HPDE6-E6E7 (cell line): ENCODE data around the gene LYZL1.
"Not testable (repeated sequence)": the region's sequence is repeated elsewhere in the genome, so short reads cannot be mapped to it uniquely, and the experiment has no call there.

Experiments
- DNase-seq: peaks from one replicate; pipeline ENCODE4 v3.0.0; 2011; ENCODE audit warnings: missing footprints; ENCODE audit errors: extremely low spot score

LYZL1 gene

DNA sequence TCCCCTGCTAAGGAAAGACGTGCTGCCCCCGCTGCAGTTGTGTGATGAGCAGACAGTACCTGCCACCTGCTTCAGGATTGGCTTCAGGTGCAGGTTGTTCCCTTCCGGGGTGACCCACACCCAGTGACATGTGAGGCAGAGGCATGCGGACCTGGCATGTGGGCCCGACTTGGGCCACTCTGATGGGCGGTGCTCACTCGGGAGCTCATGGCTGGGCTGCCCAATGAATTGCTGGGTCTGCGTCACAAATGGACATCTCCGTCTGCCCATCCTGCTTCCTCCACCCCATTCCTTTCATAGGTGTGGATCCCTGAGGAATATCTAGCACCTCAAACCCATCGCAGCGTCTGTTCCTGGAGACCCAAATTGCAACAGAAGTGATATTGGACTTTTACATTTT, 19.3 kb downstream of the LYZL1 start:
- DNase-seq = not testable (repeated sequence)

DNA sequence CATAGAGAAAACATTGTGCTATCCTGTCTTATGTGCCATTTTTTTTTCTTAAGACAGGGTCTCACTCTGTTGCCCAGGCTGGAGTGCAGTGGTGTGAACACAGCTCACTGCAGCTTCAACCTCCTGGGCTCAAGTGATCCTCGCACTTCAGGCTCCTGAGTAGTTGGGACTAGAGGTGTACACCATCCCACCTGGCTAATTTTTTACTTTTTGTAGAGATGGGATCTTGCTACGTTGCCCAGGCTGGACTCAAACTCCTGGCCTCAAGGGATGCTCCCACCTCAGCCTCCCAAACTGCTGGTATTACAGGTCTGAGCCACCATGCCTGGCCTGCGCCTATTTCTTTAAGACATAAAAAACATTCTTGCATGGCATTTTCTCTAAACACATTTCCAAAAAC, 20.6 kb downstream of the LYZL1 start:
- DNase-seq = no peak

DNA sequence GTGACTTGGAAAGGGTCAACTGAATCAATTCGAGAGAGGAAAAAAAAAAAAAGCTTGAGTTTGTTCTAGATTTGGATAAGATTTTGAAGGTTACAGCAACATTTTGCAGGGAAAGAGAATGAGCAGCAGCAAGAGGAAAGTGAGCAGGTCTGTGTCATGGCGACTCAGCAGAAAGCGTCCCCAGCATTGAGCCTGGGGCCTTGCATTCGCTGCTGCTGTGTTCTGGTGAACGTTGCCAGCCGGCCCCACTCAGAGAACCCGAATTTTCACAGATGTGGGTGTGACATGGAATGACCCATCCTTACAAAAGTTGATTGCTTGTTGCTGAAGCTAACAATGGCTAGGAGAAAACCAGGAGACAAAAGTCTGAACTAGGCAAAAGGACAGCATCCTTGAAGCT, 21.6 kb downstream of the LYZL1 start:
- DNase-seq = not testable (repeated sequence)

DNA sequence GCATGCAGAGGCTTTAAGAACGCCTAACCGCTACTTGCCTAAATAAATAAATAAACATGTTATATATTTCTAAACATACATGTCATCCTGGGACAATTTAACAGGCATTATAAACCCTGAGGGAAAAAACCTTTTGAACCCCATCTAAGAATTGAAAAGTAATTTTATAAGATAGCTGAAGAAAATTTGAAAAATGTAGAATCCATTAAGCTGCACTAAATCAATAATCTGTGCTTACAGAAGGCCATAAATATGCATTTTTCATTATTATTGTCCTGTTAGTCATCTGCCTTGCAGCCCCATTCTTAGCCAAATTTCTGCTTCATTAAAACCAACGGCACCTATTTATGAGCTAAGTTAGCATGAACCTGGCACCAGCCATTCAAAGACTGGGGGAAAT, 24.2 kb downstream of the LYZL1 start:
- no peak for DNase-seq

- no peak for DNase-seq
These were observed 25.9 kb downstream of the LYZL1 start for GRCh38 chr10:29314726-29315125.

DNA sequence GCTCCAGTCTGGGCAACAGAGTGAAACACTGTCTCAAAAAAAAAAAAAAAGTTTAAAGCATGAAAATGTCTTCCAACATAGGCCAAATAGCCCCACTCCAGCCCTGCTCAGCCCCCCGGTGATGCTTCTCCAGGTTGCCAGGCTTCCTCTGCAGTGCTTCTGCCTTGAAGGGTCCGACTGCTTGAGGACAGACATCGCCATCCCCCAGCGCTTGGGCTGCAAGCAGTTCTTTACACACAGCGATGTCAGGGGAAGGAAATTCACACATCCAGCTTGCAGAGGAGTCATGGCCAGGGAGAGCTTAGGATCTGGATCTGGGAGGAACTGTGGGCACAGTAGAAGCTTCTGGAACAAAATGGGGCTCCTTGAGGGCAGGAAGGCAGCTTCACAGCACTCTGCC, 26.9 kb downstream of the LYZL1 start:
- no peak for DNase-seq

GRCh38 chr10:29316308-29317026, 27.6 kb downstream of the LYZL1 start:
- no peak for DNase-seq

DNA sequence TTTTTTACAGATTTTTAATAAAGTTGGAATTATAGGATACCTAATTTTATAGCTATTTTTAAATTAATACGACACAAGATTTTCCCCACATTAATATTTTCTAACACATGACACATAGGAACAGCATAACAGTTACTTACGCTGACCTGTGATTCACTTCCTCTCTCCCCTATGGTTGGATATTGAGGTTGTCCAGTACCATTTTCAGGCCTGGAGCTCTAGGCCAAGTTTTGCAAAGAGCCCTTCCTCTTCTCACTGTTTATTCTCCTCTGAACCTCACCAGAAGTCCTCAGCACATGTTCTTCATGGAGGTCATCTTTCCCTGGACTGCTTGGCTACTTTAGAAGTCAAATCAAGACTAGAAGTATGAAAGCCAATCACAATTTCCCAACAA, 28.2 kb downstream of the LYZL1 start:
- DNase-seq = no peak

- DNase-seq = no peak
These were observed 28.7 kb downstream of the LYZL1 start for GRCh38 chr10:29317423-29318021.

GRCh38 chr10:29318141-29319071, 29.5 kb downstream of the LYZL1 start:
- DNase-seq = not testable (repeated sequence)

DNA sequence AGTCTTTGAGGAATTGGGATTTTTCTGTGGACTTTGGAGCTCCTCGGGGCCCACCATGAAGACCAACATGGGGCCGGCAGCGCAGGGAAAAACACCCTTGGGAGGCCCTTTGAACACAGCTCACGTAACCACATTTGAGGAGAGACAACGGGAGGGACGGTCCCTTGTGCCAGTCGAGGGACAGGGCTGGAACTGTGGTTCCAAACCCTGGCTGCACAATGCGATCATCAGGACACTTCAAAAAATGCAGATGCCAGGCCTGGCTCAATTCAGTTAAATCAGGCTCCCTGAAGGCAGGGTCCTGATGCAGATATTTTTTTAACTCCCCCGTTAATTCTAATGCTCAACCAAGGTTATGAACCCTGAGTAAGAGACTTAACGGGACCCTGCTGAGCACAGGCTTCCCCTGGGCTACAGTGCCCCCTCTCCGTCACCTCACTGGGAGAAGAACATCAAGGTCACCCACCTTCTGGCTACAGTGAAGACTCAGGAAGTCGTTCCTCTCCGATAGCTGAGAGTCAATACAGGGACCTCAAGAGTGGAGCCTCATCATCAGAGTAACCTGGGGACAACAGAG, 30.4 kb downstream of the LYZL1 start:
- DNase-seq = no peak

- not testable (repeated sequence) for DNase-seq
These were observed 31.8 kb downstream of the LYZL1 start for GRCh38 chr10:29320680-29321121.

GRCh38 chr10:29321656-29322055, 32.8 kb downstream of the LYZL1 start:
- no peak for DNase-seq

- no peak for DNase-seq
These were observed 34.0 kb downstream of the LYZL1 start for GRCh38 chr10:29322918-29323317.

- no peak for DNase-seq
These were observed 34.5 kb downstream of the LYZL1 start for GRCh38 chr10:29323367-29323766.

GRCh38 chr10:29324220-29324841, 35.5 kb downstream of the LYZL1 start:
- DNase-seq = no peak

DNA sequence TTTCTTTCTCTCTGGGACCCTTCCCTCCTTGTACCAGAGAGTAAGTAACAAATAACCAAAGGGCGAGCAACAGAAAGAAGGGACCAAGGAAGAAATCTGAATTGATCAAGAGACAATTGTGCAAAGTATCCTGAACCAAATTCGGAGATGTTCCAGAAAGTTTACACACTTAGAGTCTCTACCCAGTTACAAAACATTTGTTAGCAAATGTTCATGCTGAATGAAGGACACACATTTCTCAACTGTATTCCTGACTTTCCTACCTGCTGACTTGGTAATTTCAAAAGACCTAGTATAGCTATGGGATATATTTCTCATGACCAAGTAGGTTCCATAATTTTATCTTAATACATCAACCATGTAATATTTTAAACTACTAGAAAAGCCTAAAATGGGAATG, 37.4 kb downstream of the LYZL1 start:
- no peak for DNase-seq

GRCh38 chr10:29326886-29327745, 38.2 kb downstream of the LYZL1 start:
- no peak for DNase-seq

DNA sequence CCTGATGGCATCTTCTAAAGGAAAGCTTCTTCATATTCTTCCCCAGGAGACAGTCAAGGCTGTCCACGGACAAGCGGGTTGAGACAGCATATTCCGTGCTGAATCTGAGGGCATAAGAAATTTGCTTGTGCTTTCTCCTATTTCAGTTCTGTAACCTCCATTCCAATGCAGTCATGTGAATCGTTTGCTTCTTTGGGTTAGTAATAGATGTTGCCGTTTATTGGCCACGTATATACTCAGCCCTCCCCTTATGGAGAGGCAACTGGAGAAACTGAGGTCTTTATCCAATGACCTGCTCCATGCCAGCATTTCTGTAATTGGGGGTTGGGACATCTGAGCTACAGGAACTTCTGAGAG, 38.9 kb downstream of the LYZL1 start:
- DNase-seq = no peak

GRCh38 chr10:29328983-29329382, 40.1 kb downstream of the LYZL1 start:
- no peak for DNase-seq

GRCh38 chr10:29329420-29329819, 40.5 kb downstream of the LYZL1 start:
- DNase-seq = no peak
